Lower leg skin (tissue), 3 donors: ENCODE measurements around the gene IPCEF1.

Experiments used
- POLR2A ChIP-seq, 2 donors: fragments of 450-650 bp; IDR thresholded peaks; one replicate each; pipeline ENCODE4 v1.6.1; 2016 to 2017; ENCODE audit warnings: antibody characterized with exemption in 2 of 2, mild to moderate bottlenecking in 1 of 2, moderate library complexity in 1 of 2
- TF ChIP-seq, protein P1 (sequence below), 3 donors: fragments of 450-650 bp; IDR thresholded peaks; one replicate each; pipeline ENCODE4 v1.5.1; 2016; ENCODE audit warnings: antibody characterized with exemption in 3 of 3, mild to moderate bottlenecking in 3 of 3, moderate library complexity in 2 of 3

DNA sequence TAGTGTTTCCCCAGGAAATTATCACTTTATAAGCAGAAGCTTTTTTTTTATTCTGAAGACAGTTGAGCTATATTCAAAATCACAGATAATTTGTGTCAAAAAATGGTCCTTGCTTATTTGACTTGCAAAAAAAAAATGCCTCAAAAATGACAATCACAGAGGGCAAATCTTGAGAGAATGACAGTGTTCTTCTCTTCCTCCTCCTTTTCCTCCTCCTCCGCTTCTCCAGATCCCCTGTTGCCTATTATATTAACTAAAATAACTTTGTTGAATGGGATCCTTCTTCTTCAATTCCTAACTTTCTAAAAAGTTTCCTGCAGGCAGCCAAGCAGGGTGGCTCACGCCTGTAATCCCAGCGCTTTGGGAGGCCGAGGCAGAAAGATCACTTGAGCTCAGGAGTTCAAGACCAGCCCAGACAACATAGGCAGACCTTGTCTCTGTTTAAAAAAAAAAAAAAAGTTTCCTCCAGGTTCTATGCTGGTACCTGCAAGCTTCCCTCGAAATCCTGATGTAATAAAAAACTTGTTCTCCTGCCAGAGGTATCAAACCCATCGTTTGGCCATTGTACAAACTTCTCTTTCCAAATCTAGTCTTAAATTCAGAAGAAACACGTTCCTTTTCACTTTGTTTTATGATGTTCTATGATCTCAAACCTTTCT is 128.6 kb downstream of the IPCEF1 start:
- TF ChIP-seq, protein P1, sequence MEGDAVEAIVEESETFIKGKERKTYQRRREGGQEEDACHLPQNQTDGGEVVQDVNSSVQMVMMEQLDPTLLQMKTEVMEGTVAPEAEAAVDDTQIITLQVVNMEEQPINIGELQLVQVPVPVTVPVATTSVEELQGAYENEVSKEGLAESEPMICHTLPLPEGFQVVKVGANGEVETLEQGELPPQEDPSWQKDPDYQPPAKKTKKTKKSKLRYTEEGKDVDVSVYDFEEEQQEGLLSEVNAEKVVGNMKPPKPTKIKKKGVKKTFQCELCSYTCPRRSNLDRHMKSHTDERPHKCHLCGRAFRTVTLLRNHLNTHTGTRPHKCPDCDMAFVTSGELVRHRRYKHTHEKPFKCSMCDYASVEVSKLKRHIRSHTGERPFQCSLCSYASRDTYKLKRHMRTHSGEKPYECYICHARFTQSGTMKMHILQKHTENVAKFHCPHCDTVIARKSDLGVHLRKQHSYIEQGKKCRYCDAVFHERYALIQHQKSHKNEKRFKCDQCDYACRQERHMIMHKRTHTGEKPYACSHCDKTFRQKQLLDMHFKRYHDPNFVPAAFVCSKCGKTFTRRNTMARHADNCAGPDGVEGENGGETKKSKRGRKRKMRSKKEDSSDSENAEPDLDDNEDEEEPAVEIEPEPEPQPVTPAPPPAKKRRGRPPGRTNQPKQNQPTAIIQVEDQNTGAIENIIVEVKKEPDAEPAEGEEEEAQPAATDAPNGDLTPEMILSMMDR (IDR thresholded peaks at IDR 0.05): no peak
- no peak for TF ChIP-seq POLR2A (IDR thresholded peaks at IDR 0.05)
